ENCODE measurements around the gene IKBKG. TPM values are rescaled to one million over a fixed set of nuclear protein-coding genes. Genes with fewer than 3 reads are reported as not detected.

The IKBKG gene
- total and polyA plus RNA-seq, 2 of the 13 experiments (the other 11 are each of a cell fraction or from before 2014, with no cell fraction given), result 30.6 to 44.3 TPM

DNA sequence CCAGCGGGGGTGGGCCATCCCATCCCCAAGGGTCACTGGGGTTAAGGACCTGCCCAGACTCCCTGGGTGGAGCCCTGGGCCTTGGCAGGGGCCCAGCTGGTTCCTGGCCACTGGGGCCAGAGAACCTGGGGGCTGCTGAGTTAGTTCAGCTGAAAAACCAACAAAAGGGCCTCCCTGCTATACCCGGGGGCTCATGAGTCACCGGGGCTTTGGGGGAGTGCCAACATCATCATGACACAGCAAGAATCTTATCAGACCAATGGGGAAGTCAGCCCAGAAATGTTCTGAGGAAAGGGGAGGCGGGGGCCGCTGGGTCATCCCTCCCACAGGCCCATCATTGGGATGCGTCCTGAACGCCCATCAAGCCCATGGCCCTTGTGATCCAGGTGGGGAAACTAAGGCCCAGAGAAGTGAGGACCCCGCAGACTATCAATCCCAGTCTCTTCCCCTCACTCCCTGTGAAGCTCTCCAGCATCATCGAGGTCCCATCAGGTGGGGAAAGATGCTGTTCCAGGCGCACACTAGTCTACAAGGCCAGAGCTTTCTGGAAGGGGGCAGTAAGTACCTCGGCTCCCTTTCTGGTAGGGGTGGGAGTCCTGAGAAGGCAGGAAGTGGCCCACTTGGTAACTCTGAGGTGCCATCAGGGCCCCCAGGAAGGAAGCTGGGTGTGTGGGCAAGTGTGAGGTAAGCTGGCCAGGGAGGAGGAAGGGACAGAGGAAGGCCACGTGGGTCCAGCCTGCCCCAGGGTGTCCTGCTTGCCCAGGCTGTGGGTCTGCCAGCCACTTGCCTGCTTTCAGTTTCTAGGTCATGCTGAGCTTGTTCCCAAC lies 5.3 kb upstream of the IKBKG start (continued):
- TF ChIP-seq, protein P1, sequence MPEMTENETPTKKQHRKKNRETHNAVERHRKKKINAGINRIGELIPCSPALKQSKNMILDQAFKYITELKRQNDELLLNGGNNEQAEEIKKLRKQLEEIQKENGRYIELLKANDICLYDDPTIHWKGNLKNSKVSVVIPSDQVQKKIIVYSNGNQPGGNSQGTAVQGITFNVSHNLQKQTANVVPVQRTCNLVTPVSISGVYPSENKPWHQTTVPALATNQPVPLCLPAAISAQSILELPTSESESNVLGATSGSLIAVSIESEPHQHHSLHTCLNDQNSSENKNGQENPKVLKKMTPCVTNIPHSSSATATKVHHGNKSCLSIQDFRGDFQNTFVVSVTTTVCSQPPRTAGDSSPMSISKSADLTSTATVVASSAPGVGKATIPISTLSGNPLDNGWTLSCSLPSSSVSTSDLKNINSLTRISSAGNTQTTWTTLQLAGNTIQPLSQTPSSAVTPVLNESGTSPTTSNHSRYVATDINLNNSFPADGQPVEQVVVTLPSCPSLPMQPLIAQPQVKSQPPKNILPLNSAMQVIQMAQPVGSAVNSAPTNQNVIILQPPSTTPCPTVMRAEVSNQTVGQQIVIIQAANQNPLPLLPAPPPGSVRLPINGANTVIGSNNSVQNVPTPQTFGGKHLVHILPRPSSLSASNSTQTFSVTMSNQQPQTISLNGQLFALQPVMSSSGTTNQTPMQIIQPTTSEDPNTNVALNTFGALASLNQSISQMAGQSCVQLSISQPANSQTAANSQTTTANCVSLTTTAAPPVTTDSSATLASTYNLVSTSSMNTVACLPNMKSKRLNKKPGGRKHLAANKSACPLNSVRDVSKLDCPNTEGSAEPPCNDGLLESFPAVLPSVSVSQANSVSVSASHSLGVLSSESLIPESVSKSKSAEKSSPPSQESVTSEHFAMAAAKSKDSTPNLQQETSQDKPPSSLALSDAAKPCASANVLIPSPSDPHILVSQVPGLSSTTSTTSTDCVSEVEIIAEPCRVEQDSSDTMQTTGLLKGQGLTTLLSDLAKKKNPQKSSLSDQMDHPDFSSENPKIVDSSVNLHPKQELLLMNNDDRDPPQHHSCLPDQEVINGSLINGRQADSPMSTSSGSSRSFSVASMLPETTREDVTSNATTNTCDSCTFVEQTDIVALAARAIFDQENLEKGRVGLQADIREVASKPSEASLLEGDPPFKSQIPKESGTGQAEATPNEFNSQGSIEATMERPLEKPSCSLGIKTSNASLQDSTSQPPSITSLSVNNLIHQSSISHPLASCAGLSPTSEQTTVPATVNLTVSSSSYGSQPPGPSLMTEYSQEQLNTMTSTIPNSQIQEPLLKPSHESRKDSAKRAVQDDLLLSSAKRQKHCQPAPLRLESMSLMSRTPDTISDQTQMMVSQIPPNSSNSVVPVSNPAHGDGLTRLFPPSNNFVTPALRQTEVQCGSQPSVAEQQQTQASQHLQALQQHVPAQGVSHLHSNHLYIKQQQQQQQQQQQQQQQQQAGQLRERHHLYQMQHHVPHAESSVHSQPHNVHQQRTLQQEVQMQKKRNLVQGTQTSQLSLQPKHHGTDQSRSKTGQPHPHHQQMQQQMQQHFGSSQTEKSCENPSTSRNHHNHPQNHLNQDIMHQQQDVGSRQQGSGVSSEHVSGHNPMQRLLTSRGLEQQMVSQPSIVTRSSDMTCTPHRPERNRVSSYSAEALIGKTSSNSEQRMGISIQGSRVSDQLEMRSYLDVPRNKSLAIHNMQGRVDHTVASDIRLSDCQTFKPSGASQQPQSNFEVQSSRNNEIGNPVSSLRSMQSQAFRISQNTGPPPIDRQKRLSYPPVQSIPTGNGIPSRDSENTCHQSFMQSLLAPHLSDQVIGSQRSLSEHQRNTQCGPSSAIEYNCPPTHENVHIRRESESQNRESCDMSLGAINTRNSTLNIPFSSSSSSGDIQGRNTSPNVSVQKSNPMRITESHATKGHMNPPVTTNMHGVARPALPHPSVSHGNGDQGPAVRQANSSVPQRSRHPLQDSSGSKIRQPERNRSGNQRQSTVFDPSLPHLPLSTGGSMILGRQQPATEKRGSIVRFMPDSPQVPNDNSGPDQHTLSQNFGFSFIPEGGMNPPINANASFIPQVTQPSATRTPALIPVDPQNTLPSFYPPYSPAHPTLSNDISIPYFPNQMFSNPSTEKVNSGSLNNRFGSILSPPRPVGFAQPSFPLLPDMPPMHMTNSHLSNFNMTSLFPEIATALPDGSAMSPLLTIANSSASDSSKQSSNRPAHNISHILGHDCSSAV (CRISPR knock-in tag; IDR thresholded peaks at IDR 0.05; ENCODE audit: borderline replicate concordance), result no peak
- TF ChIP-seq ZNF709 (CRISPR knock-in tag; IDR thresholded peaks at IDR 0.05), result no peak
- TF ChIP-seq ZNF747 (CRISPR knock-in tag; IDR thresholded peaks at IDR 0.05; ENCODE audit: borderline replicate concordance), result no peak
- no peak for TF ChIP-seq ZBTB38 (CRISPR knock-in tag; IDR thresholded peaks at IDR 0.05)
- TF ChIP-seq MYC (CRISPR knock-in tag; IDR thresholded peaks at IDR 0.05; ENCODE audit: borderline replicate concordance), result peak; percentile 49; the same call in 1 of the 2 replicates
- no peak for TF ChIP-seq ZNF605 (CRISPR knock-in tag; IDR thresholded peaks at IDR 0.05)
- peak; percentile 98 for TF ChIP-seq FOSL2 (CRISPR knock-in tag; IDR thresholded peaks at IDR 0.05)
- TF ChIP-seq, protein P2, sequence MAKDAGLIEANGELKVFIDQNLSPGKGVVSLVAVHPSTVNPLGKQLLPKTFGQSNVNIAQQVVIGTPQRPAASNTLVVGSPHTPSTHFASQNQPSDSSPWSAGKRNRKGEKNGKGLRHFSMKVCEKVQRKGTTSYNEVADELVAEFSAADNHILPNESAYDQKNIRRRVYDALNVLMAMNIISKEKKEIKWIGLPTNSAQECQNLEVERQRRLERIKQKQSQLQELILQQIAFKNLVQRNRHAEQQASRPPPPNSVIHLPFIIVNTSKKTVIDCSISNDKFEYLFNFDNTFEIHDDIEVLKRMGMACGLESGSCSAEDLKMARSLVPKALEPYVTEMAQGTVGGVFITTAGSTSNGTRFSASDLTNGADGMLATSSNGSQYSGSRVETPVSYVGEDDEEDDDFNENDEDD (CRISPR knock-in tag; IDR thresholded peaks at IDR 0.05; ENCODE audit: borderline replicate concordance), result no peak
- TF ChIP-seq POLR2AphosphoS5 (IDR thresholded peaks at IDR 0.05; ENCODE audit: low read depth, low read length), result peak; percentile 40; the same call in 1 of the 2 replicates
- 0 out of 2 replicates have a peak, but pooled peaks have one; percentile 26 for TF ChIP-seq ZNF383 (CRISPR knock-in tag; IDR thresholded peaks at IDR 0.05; ENCODE audit: borderline replicate concordance)
- TF ChIP-seq, protein P3, sequence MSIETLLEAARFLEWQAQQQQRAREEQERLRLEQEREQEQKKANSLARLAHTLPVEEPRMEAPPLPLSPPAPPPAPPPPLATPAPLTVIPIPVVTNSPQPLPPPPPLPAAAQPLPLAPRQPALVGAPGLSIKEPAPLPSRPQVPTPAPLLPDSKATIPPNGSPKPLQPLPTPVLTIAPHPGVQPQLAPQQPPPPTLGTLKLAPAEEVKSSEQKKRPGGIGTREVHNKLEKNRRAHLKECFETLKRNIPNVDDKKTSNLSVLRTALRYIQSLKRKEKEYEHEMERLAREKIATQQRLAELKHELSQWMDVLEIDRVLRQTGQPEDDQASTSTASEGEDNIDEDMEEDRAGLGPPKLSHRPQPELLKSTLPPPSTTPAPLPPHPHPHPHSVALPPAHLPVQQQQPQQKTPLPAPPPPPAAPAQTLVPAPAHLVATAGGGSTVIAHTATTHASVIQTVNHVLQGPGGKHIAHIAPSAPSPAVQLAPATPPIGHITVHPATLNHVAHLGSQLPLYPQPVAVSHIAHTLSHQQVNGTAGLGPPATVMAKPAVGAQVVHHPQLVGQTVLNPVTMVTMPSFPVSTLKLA (IDR thresholded peaks at IDR 0.05), result no peak
- TF ChIP-seq, protein P4, sequence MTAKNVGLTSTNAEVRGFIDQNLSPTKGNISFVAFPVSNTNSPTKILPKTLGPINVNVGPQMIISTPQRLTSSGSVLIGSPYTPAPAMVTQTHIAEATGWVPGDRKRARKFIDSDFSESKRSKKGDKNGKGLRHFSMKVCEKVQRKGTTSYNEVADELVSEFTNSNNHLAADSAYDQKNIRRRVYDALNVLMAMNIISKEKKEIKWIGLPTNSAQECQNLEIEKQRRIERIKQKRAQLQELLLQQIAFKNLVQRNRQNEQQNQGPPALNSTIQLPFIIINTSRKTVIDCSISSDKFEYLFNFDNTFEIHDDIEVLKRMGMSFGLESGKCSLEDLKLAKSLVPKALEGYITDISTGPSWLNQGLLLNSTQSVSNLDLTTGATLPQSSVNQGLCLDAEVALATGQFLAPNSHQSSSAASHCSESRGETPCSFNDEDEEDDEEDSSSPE (CRISPR knock-in tag; IDR thresholded peaks at IDR 0.05), result 0 out of 2 replicates have a peak, but pooled peaks have one; percentile 15
- TF ChIP-seq KDM4B (CRISPR knock-in tag; IDR thresholded peaks at IDR 0.05), result 0 out of 2 replicates have a peak, but pooled peaks have one; percentile 43
- peak; percentile 48; the same call in 1 of the 2 replicates for TF ChIP-seq YEATS4 (CRISPR knock-in tag; IDR thresholded peaks at IDR 0.05; ENCODE audit: borderline replicate concordance)
